Gastroesophageal sphincter (tissue), 3 donors: ENCODE measurements around the gene SPAG7.

Experiments
- EP300 ChIP-seq: sonication (generic); formaldehyde crosslinking; IDR thresholded peaks from one replicate; pipeline ENCODE4 v1.6.1; 2017; ENCODE audit warnings: antibody characterized with exemption, mild to moderate bottlenecking
- POLR2AphosphoS5 ChIP-seq: sonication (generic); formaldehyde crosslinking; IDR thresholded peaks from one replicate; pipeline ENCODE4 v1.6.1; 2017; ENCODE audit warnings: antibody characterized with exemption
- TF ChIP-seq, protein P1 (sequence below), 4 experiments: fragments of 200-600 bp in 2 of 4; fragments of 450-650 bp in 2 of 4; sonication (generic) in 1 of 4; IDR thresholded peaks; one replicate each; pipeline ENCODE4 v1.5.1; 2017 to 2019; ENCODE audit warnings: antibody characterized with exemption in 4 of 4, mild to moderate bottlenecking in 2 of 4, moderate library complexity in 2 of 4

DNA sequence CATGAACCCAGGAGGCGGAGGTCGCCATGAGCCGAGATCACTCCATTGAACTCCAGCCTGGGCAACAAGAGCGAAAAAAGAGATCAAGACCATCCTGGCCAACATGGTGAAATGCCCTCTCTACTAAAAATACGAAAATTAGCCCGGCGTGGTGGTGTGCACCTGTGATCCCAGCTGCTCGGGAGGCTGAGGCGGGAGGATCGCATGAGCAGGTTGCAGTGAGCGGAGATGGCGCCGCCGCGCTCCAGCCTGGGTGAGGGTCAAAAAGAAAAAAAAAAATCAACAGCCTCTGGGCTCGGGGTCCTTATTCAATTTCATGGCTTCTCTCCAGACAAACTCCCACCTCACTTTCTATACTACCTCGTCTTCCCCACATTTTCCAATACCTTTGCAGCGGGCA is 38.7 kb downstream of the SPAG7 start:
- no peak for TF ChIP-seq EP300
- TF ChIP-seq, protein P1, sequence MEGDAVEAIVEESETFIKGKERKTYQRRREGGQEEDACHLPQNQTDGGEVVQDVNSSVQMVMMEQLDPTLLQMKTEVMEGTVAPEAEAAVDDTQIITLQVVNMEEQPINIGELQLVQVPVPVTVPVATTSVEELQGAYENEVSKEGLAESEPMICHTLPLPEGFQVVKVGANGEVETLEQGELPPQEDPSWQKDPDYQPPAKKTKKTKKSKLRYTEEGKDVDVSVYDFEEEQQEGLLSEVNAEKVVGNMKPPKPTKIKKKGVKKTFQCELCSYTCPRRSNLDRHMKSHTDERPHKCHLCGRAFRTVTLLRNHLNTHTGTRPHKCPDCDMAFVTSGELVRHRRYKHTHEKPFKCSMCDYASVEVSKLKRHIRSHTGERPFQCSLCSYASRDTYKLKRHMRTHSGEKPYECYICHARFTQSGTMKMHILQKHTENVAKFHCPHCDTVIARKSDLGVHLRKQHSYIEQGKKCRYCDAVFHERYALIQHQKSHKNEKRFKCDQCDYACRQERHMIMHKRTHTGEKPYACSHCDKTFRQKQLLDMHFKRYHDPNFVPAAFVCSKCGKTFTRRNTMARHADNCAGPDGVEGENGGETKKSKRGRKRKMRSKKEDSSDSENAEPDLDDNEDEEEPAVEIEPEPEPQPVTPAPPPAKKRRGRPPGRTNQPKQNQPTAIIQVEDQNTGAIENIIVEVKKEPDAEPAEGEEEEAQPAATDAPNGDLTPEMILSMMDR (IDR thresholded peaks at IDR 0.05): no peak
- no peak for TF ChIP-seq POLR2AphosphoS5
